ENCODE measurements around the gene NINJ1.

The NINJ1 gene

DNA sequence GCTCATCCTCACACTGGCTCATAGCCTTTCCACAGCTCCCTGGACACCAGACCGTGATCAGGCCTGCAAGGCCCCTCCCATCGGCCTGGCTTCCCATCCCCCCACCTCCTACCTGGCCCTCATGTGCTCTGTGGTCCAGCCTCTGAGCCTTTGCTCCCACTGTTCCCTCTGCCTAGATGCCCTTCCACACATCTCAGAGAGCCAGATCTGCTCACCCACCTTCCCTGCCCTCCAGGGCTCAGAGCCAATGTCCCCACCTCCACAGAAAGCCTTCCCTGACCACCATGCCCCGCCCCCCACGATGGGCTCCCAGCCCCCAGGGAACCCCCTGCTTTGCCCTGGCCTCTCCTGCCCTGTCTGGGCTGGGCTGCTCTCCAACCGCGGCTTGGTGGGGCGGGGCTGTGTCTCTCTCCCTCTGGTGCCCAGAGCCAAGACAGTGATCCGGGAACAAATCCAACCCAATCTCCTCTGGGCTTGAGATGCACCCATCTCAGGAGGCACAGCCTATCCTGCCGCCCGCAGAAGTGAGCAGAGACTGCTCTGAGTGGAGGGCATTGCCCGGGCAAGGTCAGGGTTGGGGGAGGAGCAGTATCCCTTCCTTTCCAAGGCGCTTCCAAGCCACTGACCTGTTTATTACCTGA is 1.6 kb downstream of the NINJ1 start:
- no peak for ATAC-seq (replicated peaks)
- H3K36me3 Mint-ChIP-seq: peaks cover 26 to 44% of the 10 kb centered on the region in 2 donors
- peak overlapping the region; percentile 94 to 96 for H3K4me3 Mint-ChIP-seq
- peak overlapping the region; percentile 98 for H3K27ac Mint-ChIP-seq
- no peaks in the 10 kb centered on the region for H3K9me3 Mint-ChIP-seq
- peaks cover 56 to 91% of the 10 kb centered on the region in 2 donors for H3K4me1 Mint-ChIP-seq
- no peaks in the 10 kb centered on the region for H3K27me3 Mint-ChIP-seq
- DNase-seq: no peak

DNA sequence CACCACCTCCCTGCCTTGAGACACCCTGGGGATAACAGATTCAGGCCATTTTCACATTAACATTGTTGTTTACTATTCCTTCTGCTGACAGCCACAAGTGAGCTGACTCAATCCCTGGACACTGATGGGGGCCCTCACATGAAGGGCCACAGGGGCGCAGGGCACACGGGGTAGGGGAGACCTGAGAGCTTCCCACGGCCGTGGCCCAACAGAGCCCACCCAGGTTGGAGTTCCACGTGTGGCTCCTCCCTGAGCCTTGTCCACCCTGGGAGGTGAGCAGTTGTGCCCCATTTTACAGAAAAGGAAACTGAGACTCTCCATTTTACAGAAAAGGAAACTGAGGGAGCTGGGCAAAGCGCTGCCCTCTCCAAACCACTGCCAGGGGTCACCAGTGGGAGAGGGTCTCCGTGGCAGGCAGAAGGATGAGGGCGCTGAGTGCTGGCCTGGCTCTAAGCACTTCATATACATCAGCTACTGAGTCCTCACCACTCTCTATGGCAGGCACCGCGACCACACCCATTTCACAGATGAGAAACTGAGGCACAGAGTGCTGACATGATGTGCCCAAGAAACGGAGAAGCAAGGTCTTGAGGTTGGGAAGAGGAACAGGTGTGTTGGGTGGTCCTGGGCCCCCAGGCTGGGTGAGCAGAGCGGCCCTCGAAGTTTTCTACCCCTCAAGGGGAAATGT is 2.3 kb downstream of the NINJ1 start:
- peak overlapping the region; percentile 94 to 96 for H3K4me3 Mint-ChIP-seq
- no peaks in the 10 kb centered on the region for H3K27me3 Mint-ChIP-seq
- H3K36me3 Mint-ChIP-seq: peaks cover 29 to 49% of the 10 kb centered on the region in 2 donors
- peaks cover 56 to 91% of the 10 kb centered on the region in 2 donors for H3K4me1 Mint-ChIP-seq
- H3K27ac Mint-ChIP-seq: peak overlapping the region; percentile 67
- ATAC-seq (replicated peaks) (no peak), DNase-seq (no peak)
- no peaks in the 10 kb centered on the region for H3K9me3 Mint-ChIP-seq

- peaks cover 54 to 90% of the 10 kb centered on the region in 2 donors for H3K4me1 Mint-ChIP-seq
- H3K36me3 Mint-ChIP-seq: peaks cover 33 to 57% of the 10 kb centered on the region in 2 donors
- peak overlapping the region; percentile 25 for H3K27ac Mint-ChIP-seq
Measured at GRCh38 chr9:93130861-93131481, 3.1 kb downstream of the NINJ1 start.

GRCh38 chr9:93129691-93130500 is 4.2 kb downstream of the NINJ1 start:
- no peaks in the 10 kb centered on the region for H3K27me3 Mint-ChIP-seq
- ATAC-seq (replicated peaks) (no peak), DNase-seq (no peak)
- H3K27ac Mint-ChIP-seq: no peak overlapping the region
- H3K36me3 Mint-ChIP-seq: peaks cover 39 to 63% of the 10 kb centered on the region in 2 donors
- H3K4me1 Mint-ChIP-seq: peaks cover 50 to 79% of the 10 kb centered on the region in 2 donors
- H3K9me3 Mint-ChIP-seq: no peaks in the 10 kb centered on the region
- no peak overlapping the region for H3K4me3 Mint-ChIP-seq

More at GRCh38 chr9:93130861-93131481, 3.1 kb downstream of the NINJ1 start:
- H3K9me3 Mint-ChIP-seq: no peaks in the 10 kb centered on the region
- ATAC-seq (replicated peaks) (no peak), DNase-seq (no peak)
- no peak overlapping the region for H3K4me3 Mint-ChIP-seq
- no peaks in the 10 kb centered on the region for H3K27me3 Mint-ChIP-seq

GRCh38 chr9:93129286-93129685 is 4.8 kb downstream of the NINJ1 start:
- ATAC-seq (replicated peaks): no peak
- Mint-ChIP-seq H3K4me1 (peaks cover 45 to 73% of the 10 kb centered on the region in 2 donors), H3K27me3 (no peaks in the 10 kb centered on the region), H3K27ac (no peak overlapping the region), H3K4me3 (no peak overlapping the region), H3K9me3 (no peaks in the 10 kb centered on the region), H3K36me3 (peaks cover 45 to 64% of the 10 kb centered on the region in 2 donors)
- DNase-seq: no peak

GRCh38 chr9:93128715-93129224 is 5.3 kb downstream of the NINJ1 start:
- Mint-ChIP-seq H3K4me3 (no peak overlapping the region), H3K27me3 (no peaks in the 10 kb centered on the region), H3K27ac (no peak overlapping the region), H3K4me1 (peaks cover 45 to 72% of the 10 kb centered on the region in 2 donors), H3K36me3 (peaks cover 49 to 69% of the 10 kb centered on the region in 2 donors), H3K9me3 (no peaks in the 10 kb centered on the region)
- ATAC-seq (replicated peaks): no peak
- no peak for DNase-seq

- Mint-ChIP-seq H3K27me3 (no peaks in the 10 kb centered on the region), H3K27ac (no peak overlapping the region), H3K36me3 (peaks cover 51 to 67% of the 10 kb centered on the region in 2 donors), H3K4me3 (no peak overlapping the region), H3K4me1 (peaks cover 43 to 67% of the 10 kb centered on the region in 2 donors), H3K9me3 (no peaks in the 10 kb centered on the region)
- peak in 1 of 2 donors; percentile 4 for ATAC-seq (replicated peaks)
- DNase-seq: no peak
Measured at GRCh38 chr9:93128011-93128714, 5.9 kb downstream of the NINJ1 start.

- ATAC-seq (replicated peaks): peak; percentile 18 to 35
- Mint-ChIP-seq H3K27ac (peak overlapping the region; percentile 31), H3K27me3 (no peaks in the 10 kb centered on the region), H3K4me3 (peak overlapping the region in 1 of 2 donors; percentile 43), H3K4me1 (peaks cover 36 to 60% of the 10 kb centered on the region in 2 donors), H3K36me3 (peaks cover 51 to 65% of the 10 kb centered on the region in 2 donors), H3K9me3 (no peaks in the 10 kb centered on the region)
- no peak for DNase-seq
Measured at GRCh38 chr9:93127395-93127911, 6.6 kb downstream of the NINJ1 start.

GRCh38 chr9:93126825-93127368 is 7.2 kb downstream of the NINJ1 start:
- peaks cover 34 to 57% of the 10 kb centered on the region in 2 donors for H3K4me1 Mint-ChIP-seq
- peaks cover 52 to 65% of the 10 kb centered on the region in 2 donors for H3K36me3 Mint-ChIP-seq
- peak overlapping the region in 1 of 2 donors; percentile 43 for H3K4me3 Mint-ChIP-seq
- ATAC-seq (replicated peaks): no peak
- no peaks in the 10 kb centered on the region for H3K9me3 Mint-ChIP-seq
- DNase-seq: no peak
- no peaks in the 10 kb centered on the region for H3K27me3 Mint-ChIP-seq
- no peak overlapping the region for H3K27ac Mint-ChIP-seq

DNA sequence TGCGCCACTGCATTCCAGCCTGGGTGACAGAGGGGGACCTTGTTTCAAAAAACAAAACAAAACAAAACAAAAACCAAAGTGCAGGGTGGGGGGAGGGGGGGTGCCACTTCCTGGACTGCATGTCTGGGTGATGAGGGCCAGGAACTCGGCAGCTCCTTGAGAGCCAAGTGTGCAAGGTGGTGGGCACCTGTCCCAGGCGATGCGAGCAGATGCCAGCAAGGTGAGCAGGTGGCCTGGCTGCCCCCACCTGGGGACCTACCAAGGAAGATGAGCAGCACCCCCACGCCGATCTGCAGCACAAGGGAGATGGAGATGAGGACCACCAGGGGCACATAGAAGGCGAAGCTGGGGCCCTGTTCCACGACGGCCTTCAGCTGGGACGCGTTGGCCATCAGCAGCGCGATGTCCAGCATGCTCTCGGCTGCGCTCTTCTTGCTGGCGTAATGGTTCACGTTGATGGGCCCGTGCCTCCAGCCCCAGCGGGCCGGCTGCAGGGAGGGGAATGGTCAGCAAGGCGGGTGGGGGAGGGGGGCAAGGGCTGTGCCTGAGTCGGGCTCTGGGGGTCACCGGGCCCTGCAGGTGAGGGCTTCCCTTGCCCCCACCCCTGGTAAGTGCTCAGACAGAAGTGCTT is 7.8 kb downstream of the NINJ1 start:
- Mint-ChIP-seq H3K4me1 (peaks cover 32 to 57% of the 10 kb centered on the region in 2 donors), H3K4me3 (no peak overlapping the region), H3K27ac (peak overlapping the region; percentile 59), H3K9me3 (no peaks in the 10 kb centered on the region), H3K36me3 (peaks cover 57 to 67% of the 10 kb centered on the region in 2 donors), H3K27me3 (no peaks in the 10 kb centered on the region)
- ATAC-seq (replicated peaks) (no peak), DNase-seq (no peak)

DNA sequence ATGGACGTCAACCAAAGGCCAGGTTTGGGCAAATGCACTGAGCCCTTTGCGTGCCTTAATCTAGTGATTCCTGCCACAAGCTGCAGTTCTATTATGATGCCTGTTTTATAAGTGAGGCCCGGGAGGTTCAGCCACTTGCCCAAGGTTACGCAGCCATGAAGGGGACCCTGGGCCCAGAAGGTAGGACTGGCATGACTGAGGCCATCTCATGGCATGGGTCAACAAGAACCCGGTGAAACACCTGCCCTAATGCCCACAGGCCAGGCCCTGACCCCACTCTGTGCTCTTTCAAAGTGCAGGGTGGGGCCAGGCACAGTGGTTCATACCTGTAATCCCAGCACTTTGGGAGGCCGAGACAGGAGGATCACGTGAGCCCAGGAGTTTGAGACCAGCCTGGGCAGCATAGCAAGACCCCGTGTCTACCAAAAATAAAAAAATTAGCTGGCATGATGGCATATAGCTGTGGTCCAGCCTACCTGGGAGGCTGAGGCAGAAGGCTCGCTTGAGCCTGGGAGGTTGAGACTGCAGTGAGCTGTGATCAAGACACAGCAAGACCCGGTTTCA is 8.6 kb downstream of the NINJ1 start:
- peaks cover 64 to 69% of the 10 kb centered on the region in 2 donors for H3K36me3 Mint-ChIP-seq

GRCh38 chr9:93124793-93125192 is 9.3 kb downstream of the NINJ1 start:
- peaks cover 41 to 57% of the 10 kb centered on the region in 2 donors for H3K4me1 Mint-ChIP-seq
- no peak overlapping the region for H3K4me3 Mint-ChIP-seq
- DNase-seq: no peak
- no peak overlapping the region for H3K27ac Mint-ChIP-seq
- no peaks in the 10 kb centered on the region for H3K9me3 Mint-ChIP-seq
- ATAC-seq (replicated peaks): no peak
- H3K36me3 Mint-ChIP-seq: peaks cover 65 to 70% of the 10 kb centered on the region in 2 donors
- no peaks in the 10 kb centered on the region for H3K27me3 Mint-ChIP-seq

More for the DNA sequence above, 8.6 kb downstream of the NINJ1 start:
- Mint-ChIP-seq H3K27me3 (no peaks in the 10 kb centered on the region), H3K9me3 (no peaks in the 10 kb centered on the region), H3K4me3 (no peak overlapping the region), H3K4me1 (peaks cover 36 to 55% of the 10 kb centered on the region in 2 donors), H3K27ac (no peak overlapping the region)
- no peak for ATAC-seq (replicated peaks)
- DNase-seq: no peak

Measured in stimulated activated naive B cell treated with anti-CD40 and anti-IgM and Interleukin-4, amounts not matched to agents 10 μg/mL and 1 μg/mL and 100 μg/mL, for 72 hours (primary cell).